Upper lobe of right lung (tissue), 1 donor: ENCODE measurements around the gene TEKT5. TPM values are rescaled to one million over a fixed set of nuclear protein-coding genes. Genes with fewer than 3 reads are reported as not detected.
A peak's percentile ranks its signal among the peaks of the same experiment; 100 is the strongest.

ENCODE experiments used
- ATAC-seq: fragments of 200-7000 bp; cut with Tn5 transposase; one replicate; pipeline ENCODE4 v1.9.1; 2020; ENCODE audit warnings: mild to moderate bottlenecking, moderate library complexity
- DNase-seq: peaks from one replicate; pipeline ENCODE4 v3.0.0-alpha.2; 2020
- H3K27ac ChIP-seq: fragments of 200-600 bp; one replicate; pipeline ENCODE4 v1.8.0; 2022
- H3K27me3 ChIP-seq: fragments of 200-600 bp; one replicate; pipeline ENCODE4 v1.8.0; 2022; ENCODE audit warnings: mild to moderate bottlenecking
- H3K36me3 ChIP-seq: fragments of 200-600 bp; one replicate; pipeline ENCODE4 v1.8.0; 2022
- H3K4me1 ChIP-seq: fragments of 200-600 bp; one replicate; pipeline ENCODE4 v1.8.0; 2022
- H3K4me3 ChIP-seq: fragments of 200-600 bp; one replicate; pipeline ENCODE4 v1.8.0; 2022; ENCODE audit warnings: mild to moderate bottlenecking
- H3K9me3 ChIP-seq: fragments of 200-600 bp; one replicate; pipeline ENCODE4 v1.8.0; 2022
- intact Hi-C: fragments of 100-400 bp; cut with DNase I; formaldehyde crosslinking; loops from one replicate; pipeline ENCODE4 v1.11.0; 2022
- total RNA-seq: library from RNA; stranded (reverse); fragmentation: NEBNext Ultra II Directional; extraction: Animal tissue kit (Norgen Biotek cat#: 25700); gene quantifications from one replicate; pipeline ENCODE4 v1.2.1, GENCODE V29; 2021
- TF ChIP-seq, protein P1 (sequence below): fragments of 200-600 bp; IDR thresholded peaks from one replicate; pipeline ENCODE4 v1.8.0; 2022; ENCODE audit warnings: antibody characterized with exemption
- donor health status: DM: no; HTN: yes; CAD: no; lungs with severe emphysema.

The TEKT5 gene
- total RNA-seq, 1 donor from 2014 or later, result not detected

DNA sequence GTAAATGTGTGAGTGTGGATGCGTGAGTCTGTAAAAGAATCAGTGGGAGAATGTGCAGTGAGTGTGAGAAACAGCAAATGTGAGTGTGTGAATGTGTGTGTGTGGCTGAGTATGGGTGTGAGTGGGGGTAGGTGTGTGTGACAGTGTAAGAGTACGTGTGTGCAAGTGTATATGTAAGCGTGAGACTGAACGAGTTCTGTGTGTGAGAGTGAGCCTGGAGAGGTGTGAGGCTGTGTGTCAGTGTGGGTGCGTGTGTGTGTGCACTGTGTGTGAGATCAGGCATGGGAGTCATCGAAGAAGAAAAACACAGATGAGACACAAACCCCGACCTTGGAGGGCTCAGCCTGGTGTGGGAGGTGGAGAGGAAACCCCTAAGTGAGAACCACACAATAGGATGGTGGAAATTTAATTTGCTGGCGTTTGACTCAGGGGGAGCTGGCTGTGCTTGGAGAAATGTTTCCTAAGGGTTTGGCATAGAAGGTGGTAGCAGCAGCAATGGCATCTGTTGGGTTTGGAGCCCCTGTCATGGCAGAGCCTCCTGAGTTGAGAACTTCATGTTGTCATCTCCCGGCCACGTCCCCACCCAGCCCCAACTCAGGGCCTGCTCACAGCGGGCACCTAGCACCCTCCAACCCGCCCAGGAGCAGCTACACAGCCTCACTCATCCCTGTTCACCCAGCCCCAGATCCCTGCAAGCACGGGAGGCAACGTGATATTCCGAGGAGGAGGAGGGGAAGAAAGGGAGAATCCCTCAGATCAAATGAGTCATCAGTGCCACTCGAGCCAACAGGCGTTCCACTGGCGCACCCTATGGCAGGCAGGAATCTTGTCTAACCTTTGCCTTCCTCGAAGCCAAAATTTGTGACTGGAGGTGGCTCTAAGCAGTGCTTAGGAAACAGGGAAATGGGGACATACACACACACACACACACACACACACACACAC, 34.6 kb upstream of the TEKT5 start:
- Histone ChIP-seq H3K36me3 (no peaks in the 10 kb centered on the region), H3K27ac (no peak overlapping the region), H3K4me1 (no peaks in the 10 kb centered on the region), H3K4me3 (no peak overlapping the region), H3K27me3 (no peaks in the 10 kb centered on the region), H3K9me3 (peaks cover 3% of the 10 kb centered on the region)
- DNase-seq (no peak), ATAC-seq (peak; percentile 50)
- TF ChIP-seq, protein P1, sequence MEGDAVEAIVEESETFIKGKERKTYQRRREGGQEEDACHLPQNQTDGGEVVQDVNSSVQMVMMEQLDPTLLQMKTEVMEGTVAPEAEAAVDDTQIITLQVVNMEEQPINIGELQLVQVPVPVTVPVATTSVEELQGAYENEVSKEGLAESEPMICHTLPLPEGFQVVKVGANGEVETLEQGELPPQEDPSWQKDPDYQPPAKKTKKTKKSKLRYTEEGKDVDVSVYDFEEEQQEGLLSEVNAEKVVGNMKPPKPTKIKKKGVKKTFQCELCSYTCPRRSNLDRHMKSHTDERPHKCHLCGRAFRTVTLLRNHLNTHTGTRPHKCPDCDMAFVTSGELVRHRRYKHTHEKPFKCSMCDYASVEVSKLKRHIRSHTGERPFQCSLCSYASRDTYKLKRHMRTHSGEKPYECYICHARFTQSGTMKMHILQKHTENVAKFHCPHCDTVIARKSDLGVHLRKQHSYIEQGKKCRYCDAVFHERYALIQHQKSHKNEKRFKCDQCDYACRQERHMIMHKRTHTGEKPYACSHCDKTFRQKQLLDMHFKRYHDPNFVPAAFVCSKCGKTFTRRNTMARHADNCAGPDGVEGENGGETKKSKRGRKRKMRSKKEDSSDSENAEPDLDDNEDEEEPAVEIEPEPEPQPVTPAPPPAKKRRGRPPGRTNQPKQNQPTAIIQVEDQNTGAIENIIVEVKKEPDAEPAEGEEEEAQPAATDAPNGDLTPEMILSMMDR, result no peak
- intact Hi-C loops, result no loop called here

DNA sequence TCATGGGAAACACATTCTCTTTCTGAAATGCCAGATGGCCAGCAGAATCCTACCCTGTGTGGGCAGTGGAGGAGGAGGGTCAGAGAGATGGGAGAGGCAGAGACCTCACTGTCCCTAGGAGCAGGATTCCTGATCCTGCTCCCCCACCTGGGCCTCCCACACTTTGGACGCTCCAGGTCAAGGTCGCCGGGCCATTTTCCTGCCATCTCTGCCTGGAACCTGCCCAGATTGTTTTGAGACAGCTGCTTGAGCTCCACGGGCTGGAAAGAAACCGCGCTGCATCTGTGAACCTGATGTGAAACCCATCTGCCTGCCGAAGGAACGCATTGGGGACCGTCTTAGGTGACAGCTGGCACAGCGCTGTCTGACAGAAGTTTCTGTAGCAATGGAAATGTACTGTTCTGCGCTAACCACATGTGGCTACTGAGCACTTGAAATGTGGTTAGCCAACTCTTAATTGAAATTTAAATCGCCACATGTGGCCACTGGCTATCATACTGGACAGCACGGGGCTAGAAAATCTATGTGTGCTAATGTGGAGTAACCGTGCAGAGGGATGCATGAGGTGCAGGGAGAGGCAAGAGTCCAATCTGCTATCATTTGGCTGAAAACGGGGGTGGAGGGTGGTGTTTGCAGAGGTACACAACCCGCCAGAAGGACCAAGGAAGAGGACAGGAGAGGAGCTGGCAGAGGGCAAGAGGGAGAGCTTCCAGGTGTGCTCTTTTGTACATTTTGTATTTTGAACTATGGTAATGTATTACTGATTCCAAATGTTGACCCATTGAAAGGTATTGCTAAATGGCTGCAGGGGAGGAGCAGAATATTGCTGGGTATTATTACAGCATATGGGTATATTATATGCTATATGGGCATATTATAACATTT, 33.5 kb upstream of the TEKT5 start:
- Histone ChIP-seq H3K27me3 (no peaks in the 10 kb centered on the region), H3K9me3 (no peaks in the 10 kb centered on the region), H3K27ac (no peak overlapping the region), H3K36me3 (no peaks in the 10 kb centered on the region), H3K4me1 (no peaks in the 10 kb centered on the region), H3K4me3 (no peak overlapping the region)
- TF ChIP-seq, protein P1, result no peak
- intact Hi-C loops, result no loop called here
- no peak for ATAC-seq
- DNase-seq, result no peak

DNA sequence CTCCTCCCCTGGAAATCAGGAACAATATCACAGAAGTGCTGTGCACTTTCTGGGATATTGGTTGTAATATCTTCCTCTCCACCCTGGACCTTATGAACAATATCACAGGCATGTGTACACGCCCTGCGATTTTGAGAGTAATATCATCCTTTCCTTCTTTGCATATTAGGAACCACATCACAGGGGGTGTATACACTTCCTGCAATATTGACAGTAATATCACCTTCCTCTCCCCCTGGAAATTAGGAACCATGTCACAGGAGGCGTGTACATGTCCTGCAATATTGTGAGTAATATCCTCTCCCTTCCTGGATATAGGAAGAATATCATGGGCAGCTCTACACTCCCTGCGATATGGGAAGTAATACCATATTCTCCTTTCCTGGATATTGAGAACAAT, 14.2 kb upstream of the TEKT5 start:
- intact Hi-C loops, result no loop called here
- Histone ChIP-seq H3K27ac (no peak overlapping the region), H3K36me3 (no peaks in the 10 kb centered on the region), H3K27me3 (no peaks in the 10 kb centered on the region), H3K9me3 (no peaks in the 10 kb centered on the region), H3K4me3 (no peak overlapping the region), H3K4me1 (no peaks in the 10 kb centered on the region)
- no peak for DNase-seq
- TF ChIP-seq, protein P1, result no peak
- no peak for ATAC-seq

DNA sequence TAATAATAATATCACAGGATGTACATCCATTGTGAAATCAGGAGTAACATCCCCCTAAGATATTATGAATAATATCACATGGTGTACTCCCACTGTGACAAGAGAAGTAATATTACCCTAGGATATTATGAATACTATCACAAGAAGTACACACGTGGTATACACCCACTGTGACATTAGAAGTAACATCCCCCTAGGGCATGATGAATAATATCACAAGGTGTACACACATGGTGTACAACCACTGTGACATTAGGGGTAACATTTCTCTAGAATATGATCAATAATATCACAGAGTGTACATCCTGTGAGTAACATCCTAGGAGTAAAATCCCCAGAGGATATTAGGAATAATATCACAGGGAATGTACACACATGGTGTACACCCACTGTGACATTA, 5.0 kb upstream of the TEKT5 start:
- Histone ChIP-seq H3K27ac (no peak overlapping the region), H3K36me3 (no peaks in the 10 kb centered on the region), H3K9me3 (no peaks in the 10 kb centered on the region), H3K4me1 (no peaks in the 10 kb centered on the region), H3K4me3 (no peak overlapping the region), H3K27me3 (no peaks in the 10 kb centered on the region)
- TF ChIP-seq, protein P1, result no peak
- intact Hi-C loops, result no loop called here
- ATAC-seq, result no peak
- no peak for DNase-seq

DNA sequence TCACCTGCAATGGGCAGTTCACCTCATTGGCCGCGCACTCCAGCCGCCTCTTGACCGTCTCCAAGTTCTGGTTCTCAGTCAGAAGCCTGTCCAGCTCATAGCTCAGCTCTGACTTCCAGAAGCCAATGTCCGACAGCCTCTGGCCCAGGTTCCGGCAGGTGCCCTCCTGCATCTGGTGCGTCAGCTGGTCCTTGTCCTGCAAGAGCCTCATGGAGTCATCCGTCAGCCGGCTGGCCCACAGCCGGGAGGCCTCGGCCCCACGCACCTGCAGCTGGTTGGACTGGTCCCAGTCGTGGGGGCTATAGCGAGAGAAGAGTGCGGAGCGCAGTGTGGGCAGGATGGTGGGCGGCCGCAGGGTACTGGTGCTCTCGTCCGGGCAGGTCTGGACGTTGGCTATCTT, 424 bp downstream of the TEKT5 start:
- TF ChIP-seq, protein P1, result no peak
- ATAC-seq (peak; percentile 36), DNase-seq (peak; percentile 60)
- H3K9me3 ChIP-seq, result no peaks in the 10 kb centered on the region
- no peaks in the 10 kb centered on the region for H3K27me3 ChIP-seq
- intact Hi-C loops, result no loop called here
- H3K27ac ChIP-seq, result no peak overlapping the region
- H3K4me3 ChIP-seq, result no peak overlapping the region
- H3K4me1 ChIP-seq, result no peaks in the 10 kb centered on the region
- no peaks in the 10 kb centered on the region for H3K36me3 ChIP-seq
